HepG2 (cell line): ENCODE measurements around the gene KCNRG. TPM values are rescaled to one million over a fixed set of nuclear protein-coding genes. Genes with fewer than 3 reads are reported as not detected.

ENCODE experiments used
- ATAC-seq: fragments of 200-7000 bp; cut with Tn5 transposase; 3 replicates; pipeline ENCODE4 v1.9.1; 2020; ENCODE audit warnings: mild to moderate bottlenecking, moderate library complexity
- BruUV-seq: library from RNA; stranded (reverse); fragments of 400-500 nt; replicated peaks from 2 replicates; lab custom pipeline; 2021; lab: Mats Ljungman, UMichigan
- CTCF ChIA-PET: fragments of 300-600 bp; formaldehyde crosslinking; extraction: SDS; loops from one replicate; lab custom pipeline; 2021; ENCODE audit warnings: low total read pairs, inconsistent platforms, low intra/inter-chr PET ratio; lab: Yijun Ruan, JAX
- POLR2A ChIA-PET: fragments of 350-600 bp; sonication (Branson Sonifier 250); formaldehyde crosslinking; loops from one replicate; lab custom pipeline; 2020; ENCODE audit warnings: antibody characterized with exemption, inconsistent platforms; lab: Yijun Ruan, JAX
- DNase-seq: peaks from one replicate; pipeline ENCODE4 v3.0.0-alpha.2; 2015; ENCODE audit warnings: low spot score
- FAIRE-seq: peaks from 3 replicates; lab custom pipeline; 2011; peaks lifted over from hg19 to GRCh38; lab: Jason Lieb, UNC
- H2AFZ ChIP-seq: one replicate; pipeline ENCODE4 v1.6.1; 2011; ENCODE audit warnings: low read length, inconsistent platforms
- H3K27ac ChIP-seq: fragments of 300-600 bp; 3 replicates; pipeline ENCODE4 v1.8.0; 2011; ENCODE audit warnings: mixed run types, mild to moderate bottlenecking, mixed read lengths, low read length, inconsistent platforms; ENCODE audit not compliant: insufficient read depth; ENCODE audit errors: extremely low read length
- H3K27me3 ChIP-seq, 2 experiments: fragments of 200-600 bp in 1 of 2; 2 replicates in 1 of 2; 3 replicates in 1 of 2; pipeline versions ENCODE4 v1.6.0 to v1.8.0; 2011; ENCODE audit warnings: low read length in 2 of 2, mild to moderate bottlenecking in 2 of 2, moderate library complexity in 2 of 2, inconsistent platforms in 1 of 2; ENCODE audit not compliant: insufficient read depth in 2 of 2, control insufficient read depth in 1 of 2
- H3K36me3 ChIP-seq, 2 experiments: fragments of 200-600 bp in 1 of 2; replicated peaks in 1 of 2; 2 replicates in 1 of 2; 3 replicates in 1 of 2; pipeline versions ENCODE4 v1.5.1 to v1.8.0; 2011; ENCODE audit warnings: low read length in 2 of 2, inconsistent platforms in 1 of 2; ENCODE audit not compliant: insufficient read depth in 2 of 2, control insufficient read depth in 1 of 2
- H3K4me1 ChIP-seq: 2 replicates; pipeline ENCODE4 v1.5.1; 2012; ENCODE audit warnings: low read length, inconsistent platforms; ENCODE audit not compliant: insufficient read depth
- H3K4me2 ChIP-seq: 2 replicates; pipeline ENCODE4 v1.6.0; 2011; ENCODE audit warnings: low read depth, low read length, inconsistent platforms
- H3K4me3 ChIP-seq, 3 experiments: fragments of 200-600 bp in 1 of 3; sonication (generic), shearing (Covaris generic) in 1 of 3; replicated peaks in 1 of 3; 2 replicates each; pipeline ENCODE4 v1.5.1; 2011 to 2016; ENCODE audit warnings: low read length in 3 of 3, inconsistent platforms in 2 of 3, low read depth in 2 of 3, mild to moderate bottlenecking in 2 of 3, control low read depth in 1 of 3, mixed read lengths in 1 of 3; ENCODE audit not compliant: insufficient read depth in 1 of 3
- H3K79me2 ChIP-seq: one replicate; pipeline ENCODE4 v1.6.1; 2011; ENCODE audit warnings: low read length, inconsistent platforms; ENCODE audit not compliant: insufficient read depth
- H3K9ac ChIP-seq: 2 replicates; pipeline ENCODE4 v1.6.0; 2011; ENCODE audit warnings: mild to moderate bottlenecking, low read depth, low read length, inconsistent platforms; ENCODE audit not compliant: insufficient read depth
- H3K9me3 ChIP-seq: 2 replicates; pipeline ENCODE4 v1.5.1; 2012; ENCODE audit warnings: mild to moderate bottlenecking, low read length
- H4K20me1 ChIP-seq: 2 replicates; pipeline ENCODE4 v1.6.0; 2011; ENCODE audit warnings: inconsistent platforms, mild to moderate bottlenecking, low read length, moderate library complexity; ENCODE audit not compliant: insufficient read depth
- FOSL2 ChIP-seq: sonication (generic); formaldehyde crosslinking; IDR thresholded peaks from 2 replicates; pipeline ENCODE4 v1.4.0; 2020; ENCODE audit warnings: missing genetic modification reagents
- GPN1 ChIP-seq: sonication (generic); formaldehyde crosslinking; IDR thresholded peaks from 2 replicates; pipeline ENCODE4 v1.5.1; 2020; ENCODE audit warnings: missing genetic modification reagents, borderline replicate concordance
- MIXL1 ChIP-seq: IDR thresholded peaks from 2 replicates; pipeline ENCODE4 v1.6.1; 2016
- PAX8 ChIP-seq: sonication (generic); formaldehyde crosslinking; IDR thresholded peaks from 2 replicates; pipeline ENCODE4 v1.8.0; 2022; ENCODE audit warnings: mild to moderate bottlenecking, missing genetic modification reagents, borderline replicate concordance
- RFX1 ChIP-seq: fragments of 450-650 bp; IDR thresholded peaks from 2 replicates; pipeline ENCODE4 v1.6.1; 2017
- THAP9 ChIP-seq: sonication (generic); formaldehyde crosslinking; IDR thresholded peaks from 2 replicates; pipeline ENCODE4; 2020; ENCODE audit warnings: missing genetic modification reagents, mild to moderate bottlenecking, borderline replicate concordance
- ZMYM4 ChIP-seq: sonication (generic); formaldehyde crosslinking; IDR thresholded peaks from 2 replicates; pipeline ENCODE4 v1.8.1; 2023; ENCODE audit warnings: mild to moderate bottlenecking, missing genetic modification reagents
- ZNF30 ChIP-seq: sonication (generic); formaldehyde crosslinking; IDR thresholded peaks from 2 replicates; pipeline ENCODE4 v1.5.0; 2020; ENCODE audit warnings: mild to moderate bottlenecking, missing genetic modification reagents
- ZNF44 ChIP-seq: sonication (generic); formaldehyde crosslinking; IDR thresholded peaks from 2 replicates; pipeline ENCODE4 v1.5.1; 2020; ENCODE audit warnings: mild to moderate bottlenecking, missing genetic modification reagents
- ZNF687 ChIP-seq: sonication (generic); formaldehyde crosslinking; IDR thresholded peaks from 2 replicates; pipeline ENCODE4 v1.5.1; 2020; ENCODE audit warnings: mild to moderate bottlenecking, missing genetic modification reagents, moderate library complexity
- ZNF749 ChIP-seq: sonication (generic); formaldehyde crosslinking; IDR thresholded peaks from 2 replicates; pipeline ENCODE4 v1.8.0; 2022; ENCODE audit warnings: mild to moderate bottlenecking, missing genetic modification reagents, moderate library complexity, borderline replicate concordance
- WGBS: methylation state at CpG from one replicate; pipeline ENCODE4 v1.1.6; 2017; ENCODE audit warnings: low lambda C conversion rate; 5-methylcytosine and 5-hydroxymethylcytosine counted together
- in situ Hi-C: cut with HindIII; loops from 2 replicates; pipeline ENCODE4 v1.10.0; 2017; ENCODE audit warnings: low pct_unique_long_range_greater_than_20kb; ENCODE audit not compliant: extremely low pct_ligation_motif_present
- intact Hi-C: fragments of 100-400 bp; cut with micrococcal nuclease; formaldehyde crosslinking; loops from one replicate; pipeline ENCODE4 v1.10.0; 2022; ENCODE audit not compliant: unreplicated experiment
- polyA plus RNA-seq, 8 experiments: library from polyadenylated mRNA; depleted of rRNA in 3 of 8; stranded (reverse) in 7 of 8; unstranded in 1 of 8; fragments of >200 nt; fragmentation: Illumina TruSeq in 4 of 8; extraction: Trizol in 4 of 8; gene quantifications; 2 replicates each; pipeline versions ENCODE4 v1.2.1 to v1.2.3, GENCODE V29; 2011 to 2016; ENCODE audit warnings: low read depth in 4 of 8, missing spikeins in 1 of 8, mixed read lengths in 1 of 8; ENCODE audit not compliant: insufficient read depth in 1 of 8
- total RNA-seq, 5 experiments: library from RNA; depleted of rRNA; stranded (reverse); fragments of >200 nt; fragmentation: Illumina TruSeq; extraction: Trizol; gene quantifications; 2 replicates each; pipeline ENCODE4 v1.2.3, GENCODE V29; 2016; ENCODE audit warnings: low read depth in 1 of 5
- TF ChIP-seq, protein P1 (sequence below): sonication (generic); formaldehyde crosslinking; IDR thresholded peaks from 2 replicates; pipeline ENCODE4 v1.5.1; 2020; ENCODE audit warnings: mild to moderate bottlenecking, moderate library complexity, missing genetic modification reagents

KCNRG gene
- total and polyA plus RNA-seq, 2 of the 13 experiments (the other 11 are each of a cell fraction or from before 2014, with no cell fraction given): 1.0 to 1.5 TPM

GRCh38 chr13:49996161-49996915 is 18.9 kb upstream of the KCNRG start:
- H3K9ac ChIP-seq: peak overlapping the region; percentile 75
- intact Hi-C loops: loop anchor here (10.0 kb wide), 1 partner anchor 248 kb away; no protein-coding TSS in a partner anchor
- DNase-seq: peak; percentile 56
- in situ Hi-C loops: loop anchor here (25.0 kb wide), 2 partner anchors 541 to 1066 kb away; no protein-coding TSS in a partner anchor
- peaks cover 17% of the 10 kb centered on the region for H3K79me2 ChIP-seq
- H3K27me3 ChIP-seq: no peaks in the 10 kb centered on the region; a peak in 1 of 5 replicates
- H3K4me3 ChIP-seq: peak overlapping the region; percentile 72 to 98 (median 72)
- H2AFZ ChIP-seq: no peak overlapping the region
- no peaks in the 10 kb centered on the region for H3K9me3 ChIP-seq
- peaks cover 28% of the 10 kb centered on the region for H3K4me1 ChIP-seq
- peaks cover 0 to 2% of the 10 kb centered on the region in 2 experiments; a peak in 1 of 5 replicates for H3K36me3 ChIP-seq
- BruUV-seq: no TSS peak
- WGBS: 16% methylated on average over 38 of the region's 68 CpGs
- POLR2A ChIA-PET: interaction anchor here (0.5 to 2.3 kb wide), 17 partner anchors 12 to 248 kb away, joined by 3 to 39 read pairs (median 4); partner anchors contain the start of genes KCNRG and SPRYD7
- H4K20me1 ChIP-seq: no peaks in the 10 kb centered on the region
- FAIRE-seq: no peak
- peak overlapping the region; percentile 75 for H3K4me2 ChIP-seq
- CTCF ChIA-PET: no interaction called here
- peak; percentile 75 for ATAC-seq
- peak overlapping the region; percentile 67 for H3K27ac ChIP-seq
- TF ChIP-seq PAX8 (no peak), ZNF30 (0 out of 2 replicates have a peak, but pooled peaks have one; percentile 41), RFX1 (no peak), ZNF687 (CRISPR knock-in tag) (peak; percentile 80), THAP9 (no peak; the same call in 1 of the 2 replicates), MIXL1 (CRISPR knock-in tag) (0 out of 2 replicates have a peak, but pooled peaks have one; percentile 26), GPN1 (no peak), FOSL2 (CRISPR knock-in tag) (no peak), ZMYM4 (CRISPR knock-in tag) (peak; percentile 40), ZNF749 (no peak), ZNF44 (CRISPR knock-in tag) (no peak)
- TF ChIP-seq, protein P1, sequence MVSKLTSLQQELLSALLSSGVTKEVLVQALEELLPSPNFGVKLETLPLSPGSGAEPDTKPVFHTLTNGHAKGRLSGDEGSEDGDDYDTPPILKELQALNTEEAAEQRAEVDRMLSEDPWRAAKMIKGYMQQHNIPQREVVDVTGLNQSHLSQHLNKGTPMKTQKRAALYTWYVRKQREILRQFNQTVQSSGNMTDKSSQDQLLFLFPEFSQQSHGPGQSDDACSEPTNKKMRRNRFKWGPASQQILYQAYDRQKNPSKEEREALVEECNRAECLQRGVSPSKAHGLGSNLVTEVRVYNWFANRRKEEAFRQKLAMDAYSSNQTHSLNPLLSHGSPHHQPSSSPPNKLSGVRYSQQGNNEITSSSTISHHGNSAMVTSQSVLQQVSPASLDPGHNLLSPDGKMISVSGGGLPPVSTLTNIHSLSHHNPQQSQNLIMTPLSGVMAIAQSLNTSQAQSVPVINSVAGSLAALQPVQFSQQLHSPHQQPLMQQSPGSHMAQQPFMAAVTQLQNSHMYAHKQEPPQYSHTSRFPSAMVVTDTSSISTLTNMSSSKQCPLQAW (CRISPR knock-in tag): peak; percentile 20; the same call in 1 of the 2 replicates
